MM.1S (cell line): ENCODE data around the gene KANK2.
"Not testable (repeated sequence)": the region's sequence is repeated elsewhere in the genome, so short reads cannot be mapped to it uniquely, and the experiment has no call there.

Experiments used
- CTCF ChIP-seq: fragments of 300-600 bp; sonication (generic); IDR thresholded peaks from 2 replicates; pipeline ENCODE4 v1.5.1; 2016; ENCODE audit warnings: antibody characterized with exemption, low read length, mixed read lengths
- EZH2 ChIP-seq: fragments of 300-600 bp; sonication (generic); optimal IDR thresholded peaks from 2 replicates; pipeline ENCODE3; 2017; ENCODE audit warnings: low read depth, mild to moderate bottlenecking, antibody characterized with exemption, low read length, mixed read lengths
- EZH2phosphoT487 ChIP-seq: fragments of 300-600 bp; sonication (generic); IDR thresholded peaks from 2 replicates; pipeline ENCODE4 v1.6.1; 2018; ENCODE audit warnings: antibody characterized with exemption, low read length

DNA sequence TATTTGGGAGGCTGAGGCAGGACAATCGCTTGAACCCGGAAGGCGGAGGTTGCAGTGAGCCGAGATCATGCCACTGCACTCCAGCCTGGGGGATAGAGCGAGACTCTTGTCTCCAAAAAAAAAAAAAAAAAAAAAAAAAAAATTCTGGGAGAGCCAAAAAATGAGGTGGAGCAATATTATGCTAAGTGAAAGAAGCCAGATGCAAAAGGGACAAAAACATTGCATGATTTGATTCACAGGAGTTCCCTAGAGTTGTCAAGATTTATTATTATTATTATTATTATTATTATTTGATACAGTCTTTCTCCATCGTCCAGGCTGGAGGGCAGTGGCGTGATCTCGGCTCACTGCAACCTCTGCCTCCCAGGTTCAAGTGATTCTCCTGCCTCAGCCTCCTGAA is 16.4 kb downstream of the KANK2 start:
- not testable (repeated sequence) for TF ChIP-seq CTCF, EZH2phosphoT487, EZH2
